GM21737 (cell line): Measurements from ENCODE around the gene HMOX1.

Experiments used
- ATAC-seq: cut with Tn5 transposase; IDR thresholded peaks from one replicate; pipeline ENCODE4 v1.9.1; 2021; ENCODE audit warnings: mild to moderate bottlenecking, moderate library complexity; ENCODE audit not compliant: unreplicated experiment

Gene HMOX1

GRCh38 chr22:35380537-35381423 is at the start of gene HMOX1:
Gene HMOX1, plus strand, starts transcription at chr22:35381096. Its CDS starts 78 bp downstream, at chr22:35381174.
- ATAC-seq, result peak; percentile 60

GRCh38 chr22:35332278-35332677 is 48.6 kb upstream of the HMOX1 start:
- ATAC-seq, result no peak

GRCh38 chr22:35333220-35333619 is 47.7 kb upstream of the HMOX1 start:
- no peak for ATAC-seq

GRCh38 chr22:35334004-35334403 is 46.9 kb upstream of the HMOX1 start:
- no peak for ATAC-seq

- ATAC-seq, result no peak
These were observed 45.4 kb upstream of the HMOX1 start for GRCh38 chr22:35335468-35335867.

GRCh38 chr22:35335936-35336781 is 44.7 kb upstream of the HMOX1 start:
- ATAC-seq, result no peak

- no peak for ATAC-seq
These were observed 43.0 kb upstream of the HMOX1 start for GRCh38 chr22:35337932-35338331.

- ATAC-seq, result no peak
These were observed 39.6 kb upstream of the HMOX1 start for GRCh38 chr22:35341090-35341874.

- ATAC-seq, result no peak
These were observed 38.5 kb upstream of the HMOX1 start for GRCh38 chr22:35342390-35342789.

GRCh38 chr22:35343664-35344550 is 37.0 kb upstream of the HMOX1 start:
- no peak for ATAC-seq

- ATAC-seq, result no peak
These were observed 35.8 kb upstream of the HMOX1 start for GRCh38 chr22:35344956-35345690.

GRCh38 chr22:35345808-35346505 is 34.9 kb upstream of the HMOX1 start:
- ATAC-seq, result no peak

- ATAC-seq, result no peak
These were observed 34.2 kb upstream of the HMOX1 start for GRCh38 chr22:35346596-35347220.

GRCh38 chr22:35347462-35347861 is 33.4 kb upstream of the HMOX1 start:
- ATAC-seq, result no peak

- ATAC-seq, result no peak
These were observed 32.8 kb upstream of the HMOX1 start for GRCh38 chr22:35348026-35348590.

- ATAC-seq, result no peak
These were observed 32.2 kb upstream of the HMOX1 start for GRCh38 chr22:35348703-35349102.

- no peak for ATAC-seq
These were observed 31.6 kb upstream of the HMOX1 start for GRCh38 chr22:35349368-35349703.
